Cerebellar nuclear complex (tissue), 1 donor: ENCODE measurements around the gene MAP2K5.

Source experiments
- DNase-seq, 2 experiments: peaks; one replicate each; lab custom pipeline; 2025; lab: John Stamatoyannopoulos, UW

Gene MAP2K5

GRCh38 chr15:67824976-67825880 is 282.7 kb downstream of the MAP2K5 start, which contains the start of gene SKOR1:
Gene SKOR1 (plus strand): TSS chr15:67825509. CDS start chr15:67825603, 94 bp downstream.
- DNase-seq: no peak

DNA sequence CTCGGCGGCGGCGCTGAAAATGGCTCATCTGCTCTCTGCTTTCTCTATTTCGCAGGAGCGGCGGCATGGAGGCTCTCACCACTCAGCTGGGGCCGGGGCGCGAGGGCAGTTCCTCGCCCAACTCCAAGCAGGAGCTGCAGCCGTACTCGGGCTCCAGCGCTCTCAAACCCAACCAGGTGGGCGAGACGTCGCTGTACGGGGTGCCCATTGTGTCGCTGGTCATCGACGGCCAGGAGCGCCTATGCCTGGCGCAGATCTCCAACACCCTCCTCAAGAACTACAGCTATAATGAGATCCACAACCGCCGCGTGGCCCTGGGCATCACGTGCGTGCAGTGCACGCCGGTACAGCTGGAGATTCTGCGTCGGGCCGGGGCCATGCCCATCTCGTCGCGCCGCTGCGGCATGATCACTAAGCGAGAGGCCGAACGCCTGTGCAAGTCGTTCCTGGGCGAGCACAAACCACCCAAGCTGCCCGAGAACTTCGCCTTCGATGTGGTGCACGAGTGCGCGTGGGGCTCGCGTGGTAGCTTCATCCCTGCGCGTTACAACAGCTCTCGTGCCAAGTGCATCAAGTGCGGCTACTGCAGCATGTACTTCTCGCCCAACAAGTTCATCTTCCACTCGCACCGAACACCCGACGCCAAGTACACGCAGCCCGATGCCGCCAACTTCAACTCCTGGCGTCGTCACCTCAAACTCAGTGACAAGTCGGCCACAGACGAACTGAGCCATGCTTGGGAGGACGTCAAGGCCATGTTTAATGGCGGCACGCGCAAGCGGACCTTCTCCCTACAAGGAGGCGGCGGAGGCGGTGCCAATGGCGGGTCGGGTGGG is 283.6 kb downstream of the MAP2K5 start:
- DNase-seq: no peak

GRCh38 chr15:67826717-67827561 is 284.4 kb downstream of the MAP2K5 start:
- DNase-seq: no peak

DNA sequence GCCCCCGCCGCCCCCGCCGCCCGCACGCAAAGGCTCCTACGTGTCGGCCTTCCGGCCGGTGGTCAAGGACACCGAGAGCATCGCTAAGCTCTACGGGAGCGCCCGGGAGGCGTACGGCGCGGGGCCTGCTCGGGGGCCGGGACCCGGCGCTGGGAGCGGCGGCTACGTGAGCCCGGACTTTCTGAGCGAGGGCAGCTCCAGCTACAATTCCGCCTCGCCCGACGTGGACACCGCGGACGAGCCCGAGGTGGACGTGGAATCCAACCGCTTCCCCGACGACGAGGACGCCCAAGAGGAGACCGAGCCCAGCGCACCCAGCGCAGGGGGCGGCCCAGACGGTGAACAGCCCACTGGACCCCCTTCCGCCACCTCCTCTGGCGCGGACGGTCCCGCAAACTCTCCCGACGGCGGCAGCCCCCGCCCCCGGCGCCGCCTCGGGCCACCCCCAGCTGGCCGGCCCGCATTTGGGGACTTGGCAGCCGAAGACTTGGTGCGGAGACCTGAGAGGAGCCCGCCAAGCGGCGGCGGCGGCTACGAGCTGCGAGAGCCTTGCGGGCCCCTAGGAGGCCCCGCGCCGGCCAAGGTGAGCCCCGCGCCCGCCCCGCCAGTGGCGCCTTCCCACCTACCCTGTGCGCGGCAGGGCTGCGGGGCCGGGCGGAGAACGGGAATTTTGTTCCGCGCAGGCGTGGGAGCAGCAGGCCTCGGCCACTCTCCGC is 285.2 kb downstream of the MAP2K5 start:
- no peak for DNase-seq

DNA sequence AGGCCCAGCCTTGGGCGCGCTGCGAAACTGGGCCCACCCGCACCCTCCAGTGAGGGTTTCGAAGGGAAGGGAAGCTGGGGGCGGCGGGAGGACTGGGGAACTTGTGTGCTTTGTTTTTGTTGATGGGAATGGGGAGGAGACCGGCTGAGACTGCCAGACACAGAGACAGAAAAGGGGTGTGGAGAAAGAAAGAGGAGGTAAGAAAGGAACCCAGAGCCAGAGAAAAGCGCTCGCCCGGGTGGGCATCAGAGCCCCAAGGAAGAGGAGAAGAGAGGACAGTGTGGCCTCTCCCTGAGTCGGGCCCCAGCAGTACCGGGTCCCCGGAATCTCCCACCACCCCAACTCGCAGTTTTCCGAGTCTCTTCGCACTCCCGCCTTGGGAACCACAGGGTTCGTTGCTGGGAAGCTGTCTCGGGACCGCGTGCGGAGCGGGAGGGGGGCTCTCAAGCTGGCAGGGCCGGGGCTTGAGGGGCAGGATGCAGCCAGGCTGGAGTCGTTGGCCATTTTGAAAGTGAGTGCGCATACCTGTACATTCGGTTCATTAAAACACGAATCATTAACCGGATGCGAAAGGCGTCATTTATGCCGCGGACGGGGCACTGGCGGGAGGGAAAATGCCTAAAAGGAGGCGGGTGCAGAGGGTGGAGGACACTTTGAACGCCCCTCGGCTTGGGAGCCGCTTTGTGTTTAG is 285.9 kb downstream of the MAP2K5 start:
- no peak for DNase-seq

DNA sequence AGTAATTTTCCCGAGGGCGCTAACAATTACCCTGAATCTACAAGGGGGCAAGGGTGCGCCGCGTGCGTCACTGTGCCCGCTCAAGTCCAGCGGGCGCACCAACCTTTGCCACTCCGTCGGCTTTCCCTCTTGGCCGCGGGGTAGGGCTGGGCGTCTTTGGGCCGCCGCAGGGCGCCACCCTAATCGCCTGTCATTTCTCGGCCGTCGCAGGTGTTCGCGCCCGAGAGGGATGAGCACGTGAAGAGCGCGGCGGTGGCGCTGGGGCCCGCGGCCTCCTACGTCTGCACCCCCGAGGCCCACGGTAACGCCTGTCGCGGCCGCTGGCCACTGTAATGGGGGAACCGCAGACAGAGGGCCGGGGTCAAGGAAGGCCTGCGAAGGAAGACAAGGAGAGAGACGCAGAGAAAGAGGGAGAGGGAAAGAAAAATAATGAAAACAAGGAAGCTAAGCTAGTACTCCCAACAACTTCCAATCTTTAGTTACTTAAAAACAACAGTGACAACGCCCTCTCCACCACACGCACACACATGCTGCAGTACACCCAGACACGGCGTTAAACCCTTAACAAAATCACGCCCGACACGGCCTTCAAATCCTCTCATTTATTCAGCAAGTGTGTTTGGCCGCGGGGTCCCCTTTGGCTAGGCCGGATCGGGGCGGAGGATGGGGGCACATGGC is 286.6 kb downstream of the MAP2K5 start:
- no peak for DNase-seq

GRCh38 chr15:67829647-67830504 is 287.4 kb downstream of the MAP2K5 start:
- DNase-seq: no peak

GRCh38 chr15:67831363-67831762 is 288.9 kb downstream of the MAP2K5 start:
- DNase-seq: no peak

DNA sequence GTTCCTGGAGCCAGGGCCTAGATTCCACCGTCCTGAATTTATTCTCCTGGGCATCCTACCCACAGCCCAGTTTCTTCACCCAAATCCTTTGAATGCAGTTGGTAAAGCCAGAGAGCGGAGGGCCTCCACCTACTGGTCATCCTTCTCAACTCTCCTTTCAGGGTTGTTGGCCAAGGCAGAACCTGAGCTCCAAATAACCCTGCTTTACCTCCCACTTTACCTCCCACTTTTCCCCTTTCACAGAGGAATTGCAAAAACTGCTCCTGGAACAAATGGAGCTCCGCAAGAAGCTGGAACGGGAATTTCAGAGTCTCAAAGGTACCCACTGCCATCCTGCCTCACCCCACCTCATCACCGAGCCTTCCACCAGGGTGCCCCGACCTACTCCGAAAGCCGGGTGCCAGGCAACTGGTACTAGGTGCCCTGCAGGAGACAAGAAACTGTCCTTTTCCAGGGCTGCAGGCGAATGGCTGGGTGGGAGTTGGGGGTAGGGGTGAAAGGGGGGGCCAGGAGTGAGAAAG is 289.6 kb downstream of the MAP2K5 start:
- DNase-seq: no peak

GRCh38 chr15:67832897-67833709 is 290.6 kb downstream of the MAP2K5 start:
- no peak for DNase-seq

DNA sequence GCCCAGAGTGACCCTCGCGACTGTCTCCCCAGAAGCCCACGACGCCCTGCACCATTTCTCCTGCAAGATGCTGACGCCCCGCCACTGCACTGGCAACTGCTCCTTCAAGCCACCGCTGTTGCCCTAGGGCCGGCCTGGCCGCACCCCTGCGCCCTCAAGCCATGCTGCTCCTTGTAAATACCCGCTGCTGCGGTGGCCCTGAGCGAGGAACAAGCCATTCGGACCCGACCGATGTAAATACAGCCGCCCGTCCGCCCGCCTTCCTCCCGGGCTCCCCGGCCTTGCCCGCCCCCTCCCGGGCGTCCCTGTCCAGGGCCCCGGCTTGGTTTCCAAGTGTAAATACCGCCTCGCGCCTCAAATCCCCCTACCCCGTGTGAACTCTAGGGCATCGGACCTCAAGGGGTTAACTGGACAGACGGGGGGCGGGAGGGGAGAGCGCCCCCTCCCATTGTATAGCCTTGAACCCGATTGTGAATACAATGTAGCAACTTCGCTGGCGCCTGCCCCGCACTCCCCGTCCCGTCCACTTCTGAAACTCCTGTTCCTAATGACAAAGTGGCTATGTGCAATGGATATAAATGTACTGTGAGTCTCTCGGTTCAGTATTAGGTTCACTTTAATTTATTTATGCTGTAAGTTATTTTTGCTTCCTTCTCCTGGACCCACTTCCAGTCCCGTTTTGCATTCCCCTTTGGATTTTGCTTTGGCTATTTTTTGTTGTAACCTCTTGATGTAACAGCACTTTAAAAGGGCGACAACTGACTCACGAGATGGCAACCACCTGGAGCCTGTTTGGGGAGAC is 291.4 kb downstream of the MAP2K5 start:
- no peak for DNase-seq

GRCh38 chr15:67834581-67835296 is 292.2 kb downstream of the MAP2K5 start:
- no peak for DNase-seq

DNA sequence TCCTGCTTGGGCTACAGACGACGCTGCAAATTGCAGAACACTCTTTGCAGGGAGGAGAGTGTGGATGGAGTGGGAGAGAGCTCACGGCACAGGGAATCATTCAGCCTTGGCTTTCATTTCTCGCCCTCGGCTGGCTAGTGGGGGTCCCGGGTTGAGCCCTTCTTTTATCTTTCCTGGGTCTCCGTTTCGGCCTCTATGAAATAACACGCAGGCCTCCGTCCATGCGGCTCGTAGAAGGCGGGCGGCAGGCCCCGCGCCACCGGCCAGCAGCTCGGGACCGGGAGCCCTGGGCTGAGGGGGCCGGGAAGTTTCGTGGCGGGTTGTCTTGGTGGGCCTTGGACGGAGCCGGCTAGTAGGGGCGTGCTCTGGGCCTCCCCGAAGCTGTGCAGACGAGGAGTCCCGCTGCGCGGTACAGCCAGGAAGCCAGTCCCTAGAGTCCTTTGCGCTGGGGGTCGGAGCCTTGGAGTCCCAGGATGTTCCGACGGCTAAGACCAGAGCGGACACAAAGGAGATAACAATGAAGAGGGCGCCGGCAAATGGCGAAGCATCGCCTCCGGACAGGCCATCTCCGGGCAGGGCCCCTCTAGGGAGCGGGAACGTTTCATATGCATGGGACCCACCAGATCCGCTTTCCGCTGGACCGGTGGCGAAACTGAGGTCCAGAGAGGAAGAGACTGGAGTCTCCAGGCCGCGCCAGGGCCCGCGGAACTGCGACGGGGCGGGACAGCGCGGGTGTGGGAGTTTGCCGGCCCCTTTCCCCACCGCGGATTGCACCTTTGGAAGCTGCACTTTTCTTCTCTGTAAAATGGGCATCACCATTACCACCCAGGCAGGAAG is 293.0 kb downstream of the MAP2K5 start:
- DNase-seq: no peak

DNA sequence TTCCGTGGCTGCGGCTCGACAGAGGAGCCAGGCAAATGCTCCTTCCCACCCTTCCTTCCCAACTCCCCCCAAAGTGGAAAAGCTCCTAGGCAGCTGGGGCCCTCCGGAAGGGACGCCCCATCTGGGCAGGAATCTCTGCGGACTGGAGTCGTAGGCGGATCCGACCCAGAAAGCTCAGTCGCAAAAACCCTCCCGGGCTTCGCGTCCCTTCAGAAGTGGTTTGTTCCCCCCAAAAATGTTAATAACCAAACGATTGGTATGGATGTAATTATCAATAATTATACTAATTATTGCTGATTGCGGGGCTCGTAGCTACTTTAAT is 293.6 kb downstream of the MAP2K5 start:
- DNase-seq: no peak

GRCh38 chr15:67836477-67836876 is 294.0 kb downstream of the MAP2K5 start:
- no peak for DNase-seq

- DNase-seq: no peak
Observed at GRCh38 chr15:67836955-67837354, 294.5 kb downstream of the MAP2K5 start.
